Suppressor macrophage treated with lipopolysaccharide for 4 hours (primary cell): Measurements from ENCODE around the gene PLXDC2.

Experiments used
- DNase-seq: peaks from one replicate; pipeline ENCODE4 v3.0.0-alpha.2; 2020

PLXDC2 gene

GRCh38 chr10:19817231-19817933 is 1.1 kb downstream of the PLXDC2 start:
- DNase-seq: peak; percentile 40

- DNase-seq: no peak
Measured at GRCh38 chr10:19818876-19819275, 2.6 kb downstream of the PLXDC2 start.

- DNase-seq: peak; percentile 86
Measured at GRCh38 chr10:19819419-19820033, 3.3 kb downstream of the PLXDC2 start.

- peak; percentile 78 for DNase-seq
Measured at GRCh38 chr10:19824381-19825342, 8.4 kb downstream of the PLXDC2 start.

GRCh38 chr10:19825700-19826099 is 9.5 kb downstream of the PLXDC2 start:
- DNase-seq: peak; percentile 63

GRCh38 chr10:19826712-19827111 is 10.5 kb downstream of the PLXDC2 start:
- DNase-seq: peak; percentile 85

- DNase-seq: peak; percentile 51
Measured at GRCh38 chr10:19828278-19829049, 12.2 kb downstream of the PLXDC2 start.

GRCh38 chr10:19832699-19833098 is 16.5 kb downstream of the PLXDC2 start:
- DNase-seq: peak; percentile 68

- peak; percentile 27 for DNase-seq
Measured at GRCh38 chr10:19833170-19833824, 17.1 kb downstream of the PLXDC2 start.

- no peak for DNase-seq
Measured at GRCh38 chr10:19835952-19836351, 19.7 kb downstream of the PLXDC2 start.

- no peak for DNase-seq
Measured at GRCh38 chr10:19839090-19839489, 22.9 kb downstream of the PLXDC2 start.

- DNase-seq: no peak
Measured at GRCh38 chr10:19839552-19839951, 23.3 kb downstream of the PLXDC2 start.

- DNase-seq: no peak
Measured at GRCh38 chr10:19840776-19841175, 24.5 kb downstream of the PLXDC2 start.

GRCh38 chr10:19843487-19843886 is 27.3 kb downstream of the PLXDC2 start:
- DNase-seq: no peak

GRCh38 chr10:19845503-19846368 is 29.5 kb downstream of the PLXDC2 start:
- no peak for DNase-seq

GRCh38 chr10:19847321-19847720 is 31.1 kb downstream of the PLXDC2 start:
- no peak for DNase-seq

GRCh38 chr10:19848226-19848985 is 32.2 kb downstream of the PLXDC2 start:
- DNase-seq: no peak

- DNase-seq: no peak
Measured at GRCh38 chr10:19853831-19854230, 37.6 kb downstream of the PLXDC2 start.

- DNase-seq: no peak
Measured at GRCh38 chr10:19857876-19858275, 41.6 kb downstream of the PLXDC2 start.

GRCh38 chr10:19860107-19860506 is 43.9 kb downstream of the PLXDC2 start:
- no peak for DNase-seq
